Adrenal gland (tissue), 12 donors: ENCODE results near the gene PARD6G. TPM values are rescaled to one million over a fixed set of nuclear protein-coding genes. Genes with fewer than 3 reads are reported as not detected.

ENCODE experiments used
- DNase-seq, 7 donors: peaks; one replicate each; pipeline ENCODE4 v3.0.0-alpha.2; 2019 to 2020
- H3K27ac ChIP-seq, 5 donors: fragments of 200-600 bp; sonication (generic) in 4 of 5; 1 replicate in 3 of 5; 2 replicates in 2 of 5; pipeline versions ENCODE4 v1.5.1 to v1.8.0; 2016 to 2020; ENCODE audit warnings: mild to moderate bottlenecking in 1 of 5
- H3K27me3 ChIP-seq: fragments of 200-600 bp; 2 replicates; pipeline ENCODE4 v1.8.0; 2021
- H3K36me3 ChIP-seq, 2 donors: fragments of 200-600 bp; replicated peaks in 1 of 2; 1 replicate in 1 of 2; 2 replicates in 1 of 2; pipeline versions ENCODE4 v1.5.1 to v1.8.0; 2018 to 2022
- H3K4me1 ChIP-seq, 2 donors: fragments of 200-600 bp; replicated peaks in 1 of 2; 1 replicate in 1 of 2; 2 replicates in 1 of 2; pipeline versions ENCODE4 v1.5.1 to v1.8.0; 2018 to 2021
- H3K4me3 ChIP-seq, 4 donors: fragments of 200-600 bp; sonication (generic) in 3 of 4; one replicate each; pipeline ENCODE4 v1.5.1; 2016 to 2018
- H3K9me3 ChIP-seq, 3 donors: fragments of 200-600 bp; sonication (generic) in 1 of 3; replicated peaks in 1 of 3; 1 replicate in 2 of 3; 2 replicates in 1 of 3; pipeline versions ENCODE4 v1.5.1 to v1.8.0; 2016 to 2021
- CTCF ChIP-seq, 6 experiments: fragments of 450-650 bp in 4 of 6; fragments of 200-600 bp in 2 of 6; sonication (generic) in 1 of 6; IDR thresholded peaks; 1 replicate in 5 of 6; 2 replicates in 1 of 6; pipeline versions ENCODE4 v1.5.1 to v1.8.0; 2016 to 2021; ENCODE audit warnings: antibody characterized with exemption in 6 of 6, mild to moderate bottlenecking in 2 of 6, moderate library complexity in 1 of 6
- POLR2A ChIP-seq, 2 donors: fragments of 450-650 bp; IDR thresholded peaks; one replicate each; pipeline ENCODE4 v1.6.1; 2017; ENCODE audit warnings: antibody characterized with exemption in 2 of 2, mild to moderate bottlenecking in 2 of 2, moderate library complexity in 1 of 2
- WGBS, 4 donors: extraction: QIAGEN DNeasy Blood & Tissue Kit in 2 of 4; methylation state at CpG; one replicate each; pipeline versions ENCODE4 v1.1.5 to v1.1.7; 2013 to 2017; 5-methylcytosine and 5-hydroxymethylcytosine counted together
- intact Hi-C, 2 donors: fragments of 100-400 bp; cut with DNase I; formaldehyde crosslinking; loops; one replicate each; pipeline versions ENCODE4 v1.14.1 to v1.15.0; 2022 to 2023
- polyA plus RNA-seq, 3 donors: library from polyadenylated mRNA; stranded (reverse); fragments of 200-250 nt in 2 of 3; fragments of 350-450 nt in 1 of 3; fragmentation: Illumina TruSeq in 1 of 3; extraction: RNeasy Lipid Tissue Mini Kit (QIAGEN cat#74804) in 1 of 3; gene quantifications; one replicate each; pipeline ENCODE4 v1.2.3, GENCODE V29; 2013 to 2014
- total RNA-seq, 9 donors: library from RNA; depleted of rRNA in 4 of 9; stranded (reverse); fragments of >200 nt in 4 of 9; fragments of 120-200 nt in 1 of 9; fragmentation: NEBNext Ultra II Directional in 1 of 9; extraction: Animal tissue kit (Norgen Biotek cat#: 25700) in 1 of 9; gene quantifications; one replicate each; pipeline versions ENCODE4 v1.1.0 to v1.2.4, GENCODE V29; 2013 to 2023
- donor health status: healthy with polysubstance abuse.
- donor health status: Bipolar disorder and iron deficiency.
- donor health status: DM: yes; HTN: yes; CAD: no.
- donor health status: DM: no; HTN: no; CAD: no.
- donor health status: DM: no; HTN: no; CAD: no.
- donor health status: DM: yes; HTN: yes; CAD: no.

The PARD6G gene
- total and polyA plus RNA-seq, 12 donors = 0.95 to 4.3 (median 2.3) TPM

DNA sequence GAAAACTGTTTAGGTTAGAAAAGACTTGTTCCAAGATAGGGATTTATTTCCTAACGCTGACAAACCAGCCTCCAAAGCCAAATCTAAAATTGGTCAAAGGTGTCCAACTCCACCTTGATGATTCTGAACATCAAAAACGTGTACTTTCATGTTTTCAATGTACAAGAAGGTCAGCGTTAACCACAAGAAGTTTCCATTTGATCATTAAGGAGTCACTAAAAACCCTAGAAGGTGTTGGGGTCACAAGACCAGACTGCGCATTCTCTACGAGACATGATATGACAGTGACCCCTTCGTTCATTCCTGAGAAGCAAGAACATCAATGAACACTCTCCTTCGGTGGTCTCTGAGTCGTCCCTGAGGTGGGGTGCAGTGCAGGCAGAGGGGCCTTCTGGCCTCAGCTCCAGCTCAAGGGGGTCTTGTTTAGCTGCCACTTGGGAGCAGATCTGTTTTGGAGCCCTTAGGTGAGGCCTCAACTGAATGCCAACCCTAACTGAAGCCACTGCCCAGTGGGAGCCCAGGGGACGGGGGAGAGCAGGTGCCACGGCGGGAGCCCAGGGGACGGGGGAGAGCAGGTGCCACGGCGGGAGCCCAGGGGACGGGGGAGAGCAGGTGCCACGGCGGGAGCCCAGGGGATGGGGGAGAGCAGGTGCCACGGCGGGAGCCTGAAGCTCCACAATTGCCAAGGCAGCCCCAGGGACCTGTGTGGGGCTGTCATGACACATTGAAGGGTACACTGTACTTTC lies 55.2 kb downstream of the PARD6G start:
- intact Hi-C loops = no loop called here
- Histone ChIP-seq H3K4me3 (no peak overlapping the region), H3K4me1 (no peaks in the 10 kb centered on the region), H3K27me3 (no peaks in the 10 kb centered on the region), H3K27ac (no peak overlapping the region), H3K9me3 (no peaks in the 10 kb centered on the region), H3K36me3 (no peaks in the 10 kb centered on the region)
- DNase-seq = peak in 1 of 7 donors; percentile 10
- WGBS, 4 donors = 89 to 93% (median 91%) methylated on average over 10 to 17 of the region's 19 CpGs
- TF ChIP-seq CTCF (IDR thresholded peaks at IDR 0.05) = no peak
- TF ChIP-seq POLR2A (IDR thresholded peaks at IDR 0.05) = no peak

- Histone ChIP-seq H3K4me3 (no peak overlapping the region), H3K27me3 (no peaks in the 10 kb centered on the region), H3K36me3 (no peaks in the 10 kb centered on the region), H3K9me3 (no peaks in the 10 kb centered on the region), H3K4me1 (no peaks in the 10 kb centered on the region), H3K27ac (no peak overlapping the region)
- TF ChIP-seq POLR2A (IDR thresholded peaks at IDR 0.05) (no peak), CTCF (IDR thresholded peaks at IDR 0.05) (no peak)
- DNase-seq = peak in 1 of 7 donors; percentile 11
- 88 to 91% (median 89%) methylated on average over 5 of the region's 5 CpGs for WGBS, 4 donors
- intact Hi-C loops = no loop called here
Observed at GRCh38 chr18:80191264-80191663, 56.0 kb downstream of the PARD6G start.

- TF ChIP-seq POLR2A (IDR thresholded peaks at IDR 0.05) (no peak), CTCF (IDR thresholded peaks at IDR 0.05) (no peak)
- Histone ChIP-seq H3K9me3 (no peaks in the 10 kb centered on the region), H3K36me3 (no peaks in the 10 kb centered on the region), H3K4me1 (no peaks in the 10 kb centered on the region), H3K27ac (no peak overlapping the region), H3K4me3 (no peak overlapping the region), H3K27me3 (no peaks in the 10 kb centered on the region)
- intact Hi-C loops = no loop called here
- 90 to 94% (median 92%) methylated on average over 5 of the region's 5 CpGs for WGBS, 4 donors
- DNase-seq = peak in 1 of 7 donors; percentile 21
Observed at GRCh38 chr18:80190311-80190710, 57.0 kb downstream of the PARD6G start.

- Histone ChIP-seq H3K27me3 (no peaks in the 10 kb centered on the region), H3K4me3 (no peak overlapping the region), H3K9me3 (no peaks in the 10 kb centered on the region), H3K36me3 (no peaks in the 10 kb centered on the region), H3K27ac (no peak overlapping the region), H3K4me1 (no peaks in the 10 kb centered on the region)
- intact Hi-C loops = no loop called here
- peak in 1 of 7 donors; percentile 10 for DNase-seq
- TF ChIP-seq POLR2A (IDR thresholded peaks at IDR 0.05) = no peak
- no peak for TF ChIP-seq CTCF (IDR thresholded peaks at IDR 0.05)
- WGBS, 4 donors = 91 to 92% (median 92%) methylated on average over 7 to 10 of the region's 10 CpGs
Observed at GRCh38 chr18:80189531-80189865, 57.8 kb downstream of the PARD6G start.
